Measurements from ENCODE around the gene NXN. TPM values are rescaled to one million over a fixed set of nuclear protein-coding genes. Genes with fewer than 3 reads are reported as not detected.
"Not testable (repeated sequence)": the region's sequence is repeated elsewhere in the genome, so short reads cannot be mapped to it uniquely, and the experiment has no call there.

Gene NXN
- total RNA-seq, 2 donors from 2014 or later = 15.6 to 17.5 TPM

GRCh38 chr17:774313-774584 is 205.3 kb downstream of the NXN start:
- H3K27me3 ChIP-seq = no peaks in the 10 kb centered on the region
- peaks cover 81% of the 10 kb centered on the region for H3K36me3 ChIP-seq
- no peaks in the 10 kb centered on the region for H3K9me3 ChIP-seq
- TF ChIP-seq CTCF (IDR thresholded peaks at IDR 0.05) = no peak
- no peak overlapping the region for H3K27ac ChIP-seq
- no peaks in the 10 kb centered on the region for H3K4me1 ChIP-seq
- no peak overlapping the region for H3K4me3 ChIP-seq
- DNase-seq (ENCODE audit: low spot score) = no peak

GRCh38 chr17:773467-774312 is 205.9 kb downstream of the NXN start:
- no peaks in the 10 kb centered on the region for H3K27me3 ChIP-seq
- no peak overlapping the region for H3K27ac ChIP-seq
- H3K4me3 ChIP-seq = no peak overlapping the region
- TF ChIP-seq CTCF (IDR thresholded peaks at IDR 0.05) = no peak
- no peak for DNase-seq (ENCODE audit: low spot score)
- no peaks in the 10 kb centered on the region for H3K9me3 ChIP-seq
- H3K4me1 ChIP-seq = no peaks in the 10 kb centered on the region
- H3K36me3 ChIP-seq = peaks cover 83% of the 10 kb centered on the region

GRCh38 chr17:773016-773415 is 206.6 kb downstream of the NXN start:
- H3K27ac ChIP-seq = no peak overlapping the region
- H3K27me3 ChIP-seq = no peaks in the 10 kb centered on the region
- no peak overlapping the region for H3K4me3 ChIP-seq
- TF ChIP-seq CTCF (IDR thresholded peaks at IDR 0.05) = no peak
- peaks cover 76% of the 10 kb centered on the region for H3K36me3 ChIP-seq
- DNase-seq (ENCODE audit: low spot score) = no peak
- H3K4me1 ChIP-seq = no peaks in the 10 kb centered on the region
- no peaks in the 10 kb centered on the region for H3K9me3 ChIP-seq

- peaks cover 64% of the 10 kb centered on the region for H3K36me3 ChIP-seq
- no peaks in the 10 kb centered on the region for H3K9me3 ChIP-seq
- no peak for DNase-seq (ENCODE audit: low spot score)
- no peaks in the 10 kb centered on the region for H3K27me3 ChIP-seq
- H3K27ac ChIP-seq = peak overlapping the region in 1 of 2 donors; percentile 67
- no peak for TF ChIP-seq CTCF (IDR thresholded peaks at IDR 0.05)
- no peaks in the 10 kb centered on the region for H3K4me1 ChIP-seq
- no peak overlapping the region for H3K4me3 ChIP-seq
Measured at GRCh38 chr17:767076-767475, 212.5 kb downstream of the NXN start.

DNA sequence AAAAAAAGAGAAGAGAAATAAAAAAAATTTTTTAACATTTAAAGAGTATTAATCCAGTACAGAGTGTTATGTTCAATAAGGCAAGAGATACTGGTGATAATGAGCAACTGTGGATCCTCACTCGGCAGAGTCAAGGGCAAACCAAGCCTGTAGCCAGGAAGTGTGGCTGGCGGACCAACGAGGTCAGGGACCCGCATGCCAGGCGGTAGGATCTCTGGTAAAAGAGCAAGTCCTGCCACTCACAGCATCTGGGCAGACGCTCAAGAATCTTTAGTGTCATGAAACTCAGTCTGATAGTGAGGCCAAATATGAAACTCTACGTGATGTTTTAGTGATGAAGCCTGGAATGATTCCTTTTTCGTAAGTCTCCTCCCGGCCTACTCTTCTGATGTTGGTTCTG is 219.2 kb downstream of the NXN start:
- Histone ChIP-seq H3K4me1 (peaks cover 0 to 11% of the 10 kb centered on the region in 2 donors), H3K27ac (peak overlapping the region; percentile 68 to 88), H3K36me3 (peaks cover 35% of the 10 kb centered on the region), H3K9me3 (no peaks in the 10 kb centered on the region), H3K27me3 (no peaks in the 10 kb centered on the region), H3K4me3 (no peak overlapping the region)
- TF ChIP-seq CTCF (IDR thresholded peaks at IDR 0.05) = no peak
- no peak for DNase-seq (ENCODE audit: low spot score)

DNA sequence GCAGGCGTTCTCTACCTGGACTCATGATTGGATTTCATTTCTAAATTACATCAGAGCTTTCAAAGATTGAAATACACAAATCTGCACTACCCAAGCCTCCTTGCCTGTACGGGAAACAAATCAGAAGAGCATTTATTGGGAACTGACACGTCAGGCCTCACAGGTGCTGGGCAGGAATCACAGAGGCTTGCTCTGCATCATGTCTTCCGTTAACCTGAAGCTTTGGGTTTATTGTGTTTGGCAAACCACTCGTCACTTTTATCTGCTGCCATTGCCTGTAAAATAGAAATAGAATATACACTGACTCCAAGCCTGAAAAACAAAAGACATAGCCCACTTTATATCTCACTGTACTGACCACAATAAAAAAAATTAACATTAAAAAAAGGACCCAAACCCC is 219.6 kb downstream of the NXN start:
- H3K27ac ChIP-seq = peak overlapping the region; percentile 68 to 88
- H3K9me3 ChIP-seq = no peaks in the 10 kb centered on the region
- peaks cover 31% of the 10 kb centered on the region for H3K36me3 ChIP-seq
- peaks cover 0 to 11% of the 10 kb centered on the region in 2 donors for H3K4me1 ChIP-seq
- DNase-seq (ENCODE audit: low spot score) = no peak
- no peak overlapping the region for H3K4me3 ChIP-seq
- TF ChIP-seq CTCF (IDR thresholded peaks at IDR 0.05) = no peak
- no peaks in the 10 kb centered on the region for H3K27me3 ChIP-seq

GRCh38 chr17:756010-756567 is 223.5 kb downstream of the NXN start:
- not testable (repeated sequence) for H3K9me3 ChIP-seq; H3K27me3 ChIP-seq; H3K4me3 ChIP-seq; DNase-seq (ENCODE audit: low spot score)
- Histone ChIP-seq H3K36me3 (peaks cover 15% of the 10 kb centered on the region), H3K4me1 (peaks cover 0 to 24% of the 10 kb centered on the region in 2 donors), H3K27ac (peak overlapping the region; percentile 70 to 88)

- not testable (repeated sequence) for H3K27me3 ChIP-seq; H3K9me3 ChIP-seq; DNase-seq (ENCODE audit: low spot score)
Measured at GRCh38 chr17:755319-755961, 224.1 kb downstream of the NXN start.

More at GRCh38 chr17:755319-755961, 224.1 kb downstream of the NXN start:
- peak overlapping the region; percentile 70 to 88 for H3K27ac ChIP-seq
- H3K4me1 ChIP-seq = peaks cover 0 to 31% of the 10 kb centered on the region in 2 donors
- not testable (repeated sequence) for H3K4me3 ChIP-seq
- peaks cover 15% of the 10 kb centered on the region for H3K36me3 ChIP-seq
